Stimulated activated CD4-positive, alpha-beta T cell treated with anti-CD3 and anti-CD28 coated beads, Interleukin-15, amount 100 ng/mL, for 48 hours (primary cell): ENCODE measurements around the gene MSANTD4.
"Not testable (repeated sequence)": the region's sequence is repeated elsewhere in the genome, so short reads cannot be mapped to it uniquely, and the experiment has no call there.

Experiments
- DNase-seq, 2 donors: peaks; one replicate each; pipeline ENCODE4 v3.0.0-alpha.2; 2020; ENCODE audit warnings: low read depth in 2 of 2

MSANTD4 gene

GRCh38 chr11:106021967-106022794 lies at the start of gene MSANTD4:
Gene MSANTD4 (minus strand): TSS chr11:106022240. CDS start chr11:106010917, 11,323 bp downstream.
- DNase-seq, result peak; percentile 93 to 95

- DNase-seq, result no peak
Measured at GRCh38 chr11:106070606-106071005, 48.6 kb upstream of the MSANTD4 start.

- no peak for DNase-seq
Measured at GRCh38 chr11:106063009-106063408, 41.0 kb upstream of the MSANTD4 start.

- DNase-seq, result no peak
Measured at GRCh38 chr11:106061954-106062949, 40.2 kb upstream of the MSANTD4 start.

GRCh38 chr11:106061249-106061784 lies 39.3 kb upstream of the MSANTD4 start:
- no peak for DNase-seq

- no peak for DNase-seq
Measured at GRCh38 chr11:106059617-106060016, 37.6 kb upstream of the MSANTD4 start.

GRCh38 chr11:106058377-106058776 lies 36.3 kb upstream of the MSANTD4 start:
- DNase-seq, result not testable (repeated sequence)

- no peak for DNase-seq
Measured at GRCh38 chr11:106051103-106051502, 29.1 kb upstream of the MSANTD4 start.

- DNase-seq, result no peak
Measured at GRCh38 chr11:106049727-106050476, 27.9 kb upstream of the MSANTD4 start.

GRCh38 chr11:106047631-106048030 lies 25.6 kb upstream of the MSANTD4 start:
- DNase-seq, result no peak

- no peak for DNase-seq
Measured at GRCh38 chr11:106043540-106043939, 21.5 kb upstream of the MSANTD4 start.

- no peak for DNase-seq
Measured at GRCh38 chr11:106032861-106033260, 10.8 kb upstream of the MSANTD4 start.

- no peak for DNase-seq
Measured at GRCh38 chr11:106031936-106032335, 9.9 kb upstream of the MSANTD4 start.

- no peak for DNase-seq
Measured at GRCh38 chr11:106031202-106031810, 9.3 kb upstream of the MSANTD4 start.

- no peak for DNase-seq
Measured at GRCh38 chr11:106030609-106031008, 8.6 kb upstream of the MSANTD4 start.

GRCh38 chr11:106022795-106023275 lies 795 bp upstream of the MSANTD4 start:
- no peak for DNase-seq

GRCh38 chr11:106021181-106021966 lies 666 bp downstream of the MSANTD4 start:
- DNase-seq, result no peak

GRCh38 chr11:106017093-106017492 lies 4.9 kb downstream of the MSANTD4 start:
- DNase-seq, result no peak

- DNase-seq, result no peak
Measured at GRCh38 chr11:106015066-106015465, 7.0 kb downstream of the MSANTD4 start.

GRCh38 chr11:106014620-106015019 lies 7.4 kb downstream of the MSANTD4 start:
- DNase-seq, result no peak
